Suprapubic skin (tissue), 3 donors: ENCODE data around the gene BCAS4.
"Not testable (repeated sequence)": the region's sequence is repeated elsewhere in the genome, so short reads cannot be mapped to it uniquely, and the experiment has no call there.

Source experiments
- CTCF ChIP-seq, 2 donors: fragments of 200-600 bp in 1 of 2; fragments of 450-650 bp in 1 of 2; sonication (generic) in 1 of 2; IDR thresholded peaks; one replicate each; pipeline ENCODE4 v1.5.1; 2016 to 2019; ENCODE audit warnings: antibody characterized with exemption in 2 of 2, mild to moderate bottlenecking in 1 of 2, moderate library complexity in 1 of 2
- POLR2A ChIP-seq, 2 donors: fragments of 450-650 bp; IDR thresholded peaks; one replicate each; pipeline ENCODE4 v1.6.1; 2017; ENCODE audit warnings: antibody characterized with exemption in 2 of 2, mild to moderate bottlenecking in 2 of 2, moderate library complexity in 2 of 2

GRCh38 chr20:50769551-50770085, 25.2 kb upstream of the BCAS4 start:
- not testable (repeated sequence) for TF ChIP-seq POLR2A, CTCF (IDR thresholded peaks at IDR 0.05)
